Fibroblast of pulmonary artery (primary cell): ENCODE measurements around the gene HYI.

ENCODE experiments used
- DNase-seq: peaks from one replicate; pipeline ENCODE4 v3.0.0-alpha.2; 2010; ENCODE audit warnings: low read depth
- H3K4me3 ChIP-seq: replicated peaks from 2 replicates; pipeline ENCODE4 v1.5.1; 2011; ENCODE audit warnings: low read depth, mild to moderate bottlenecking, control low read depth, low read length, moderate library complexity
- CTCF ChIP-seq: IDR thresholded peaks from 2 replicates; pipeline ENCODE4 v1.5.1; 2011; ENCODE audit warnings: mild to moderate bottlenecking, control low read depth, low read length, inconsistent platforms; ENCODE audit errors: missing control alignments

The HYI gene

DNA sequence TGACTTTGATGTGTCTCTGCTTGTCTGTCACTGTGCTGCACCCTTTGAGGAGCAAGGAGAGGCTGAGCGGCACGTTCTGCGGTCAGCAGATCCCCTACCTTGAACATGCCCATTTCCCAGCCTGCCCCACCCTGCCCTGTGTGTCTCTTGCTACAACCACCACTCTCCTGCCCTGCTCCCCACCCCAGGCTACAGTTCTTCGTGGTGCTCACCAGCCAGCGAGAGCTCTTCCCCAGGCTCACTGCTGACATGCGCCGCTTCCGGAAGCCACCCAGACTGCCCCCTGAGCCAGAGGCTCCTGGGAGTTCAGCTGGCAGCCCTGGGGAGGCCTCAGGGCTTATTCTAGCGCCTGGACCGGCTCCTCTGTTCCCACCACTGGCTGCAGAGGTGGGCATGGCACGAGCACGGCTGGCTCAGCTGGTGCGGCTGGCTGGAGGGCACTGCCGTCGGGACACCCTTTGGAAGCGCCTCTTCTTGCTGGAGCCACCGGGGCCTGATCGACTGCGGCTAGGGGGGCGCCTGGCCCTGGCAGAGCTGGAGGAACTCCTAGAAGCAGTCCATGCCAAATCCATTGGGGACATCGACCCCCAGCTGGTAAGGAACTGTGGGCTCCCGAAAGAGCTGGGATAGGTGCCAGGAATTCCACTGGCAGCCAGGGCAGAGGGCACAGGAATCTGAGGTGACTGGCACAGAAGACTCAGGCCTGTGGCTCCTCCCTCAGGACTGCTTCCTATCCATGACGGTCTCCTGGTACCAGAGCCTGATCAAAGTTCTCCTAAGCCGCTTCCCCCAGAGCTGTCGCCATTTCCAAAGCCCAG, 5.6 kb downstream of the HYI start:
- no peak for DNase-seq
- no peak for TF ChIP-seq CTCF
- no peak overlapping the region for H3K4me3 ChIP-seq

DNA sequence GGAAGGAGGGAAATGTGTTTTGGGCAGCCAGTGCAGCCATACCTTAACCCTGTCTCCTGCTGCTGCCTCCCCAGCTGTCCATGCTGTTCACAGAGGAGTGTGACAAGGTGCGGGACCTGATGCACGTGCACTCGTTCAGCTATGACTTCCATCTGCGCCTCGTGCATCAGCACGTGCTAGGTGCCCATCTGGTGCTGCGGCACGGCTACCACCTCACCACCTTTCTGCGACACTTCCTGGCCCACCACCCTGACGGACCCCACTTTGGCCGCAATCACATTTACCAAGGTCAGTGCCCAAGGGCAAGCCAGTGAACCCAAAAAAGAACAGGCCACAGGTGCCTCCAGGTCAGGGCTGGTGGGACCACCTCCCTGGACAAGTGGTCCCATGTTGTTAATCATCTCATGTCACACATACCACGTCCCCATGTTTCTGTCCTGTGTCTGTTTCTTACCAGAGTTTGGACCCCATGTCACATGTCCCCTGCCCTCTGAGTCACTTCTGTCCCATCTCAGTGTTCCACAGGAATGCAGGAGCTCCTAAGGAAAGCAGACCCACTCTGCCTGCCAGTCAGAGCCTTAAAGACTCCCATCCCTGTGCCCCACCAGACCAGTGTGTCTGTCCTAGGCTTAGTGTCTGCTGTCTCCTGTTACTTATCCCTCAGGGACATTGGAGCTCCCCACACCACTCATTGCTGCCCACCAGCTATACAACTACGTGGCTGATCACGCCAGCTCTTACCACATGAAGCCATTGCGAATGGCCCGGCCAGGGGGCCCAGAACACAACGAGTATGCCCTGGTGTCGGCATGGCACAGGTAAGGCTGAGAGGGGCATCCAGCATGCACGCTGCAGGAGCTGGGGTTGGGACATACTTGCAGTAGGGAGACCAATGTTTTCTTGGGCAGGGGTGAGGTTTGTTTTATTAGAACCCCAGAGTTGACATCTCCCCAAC, 6.6 kb downstream of the HYI start:
- no peak for TF ChIP-seq CTCF
- no peak for DNase-seq
- H3K4me3 ChIP-seq, result no peak overlapping the region

DNA sequence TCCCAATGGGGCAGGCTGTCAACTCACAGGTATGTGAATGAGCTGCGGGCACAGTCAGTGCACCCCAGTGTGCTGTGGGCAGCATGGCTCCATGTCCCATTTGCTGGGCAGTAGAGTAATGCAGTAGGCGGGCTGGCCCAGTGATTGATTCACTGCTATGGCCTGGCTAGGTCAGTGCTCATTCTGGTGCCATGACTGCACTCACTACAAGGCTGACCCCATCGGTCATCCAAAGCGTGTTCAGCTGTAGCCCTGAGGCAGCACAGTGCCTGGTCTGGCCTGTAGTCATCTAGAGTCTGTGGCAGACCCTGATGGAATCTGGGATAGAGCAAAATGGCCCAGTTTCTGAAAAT, 7.4 kb downstream of the HYI start:
- no peak for TF ChIP-seq CTCF
- H3K4me3 ChIP-seq, result no peak overlapping the region
- DNase-seq, result no peak

DNA sequence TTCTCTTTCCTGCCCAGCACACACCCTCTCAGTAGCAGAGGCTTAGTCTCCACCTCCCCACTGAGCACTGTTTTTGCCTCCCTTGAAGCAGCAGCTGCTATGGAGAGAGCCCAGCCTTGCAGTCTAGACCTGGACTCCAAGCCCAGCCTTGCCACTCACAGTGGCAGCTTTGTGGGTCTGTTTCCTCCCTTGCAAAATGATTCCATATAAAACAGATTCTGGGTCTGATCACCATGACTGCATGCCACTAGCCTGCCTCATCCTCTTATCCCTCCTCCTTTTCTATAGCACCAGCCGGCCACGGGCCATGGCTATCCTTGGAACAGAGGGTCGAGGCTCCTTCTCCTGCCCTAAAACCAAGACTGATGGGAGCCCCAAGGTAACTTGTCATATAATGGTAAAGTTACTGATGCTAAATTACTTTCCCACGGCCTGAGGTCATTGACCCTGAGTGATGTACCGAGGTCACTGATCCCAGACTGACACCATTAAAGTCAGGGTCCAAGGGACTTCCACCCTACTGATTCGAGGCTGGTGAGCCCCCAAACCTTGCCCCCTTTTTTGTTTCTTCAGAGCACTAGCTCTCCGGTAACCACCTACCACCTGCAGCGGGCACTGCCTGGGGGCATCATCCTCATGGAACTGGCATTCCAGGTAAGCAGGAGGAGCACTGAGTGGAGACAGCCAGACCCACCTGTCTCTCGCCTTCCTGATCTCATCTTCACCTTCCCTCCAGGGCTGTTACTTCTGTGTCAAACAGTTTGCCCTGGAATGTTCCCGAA, 7.9 kb downstream of the HYI start:
- DNase-seq, result no peak
- H3K4me3 ChIP-seq, result no peak overlapping the region
- TF ChIP-seq CTCF, result no peak

- no peak for TF ChIP-seq CTCF
- no peak overlapping the region for H3K4me3 ChIP-seq
- DNase-seq, result no peak
Observed at GRCh38 chr1:43444836-43445235, 8.9 kb downstream of the HYI start.

DNA sequence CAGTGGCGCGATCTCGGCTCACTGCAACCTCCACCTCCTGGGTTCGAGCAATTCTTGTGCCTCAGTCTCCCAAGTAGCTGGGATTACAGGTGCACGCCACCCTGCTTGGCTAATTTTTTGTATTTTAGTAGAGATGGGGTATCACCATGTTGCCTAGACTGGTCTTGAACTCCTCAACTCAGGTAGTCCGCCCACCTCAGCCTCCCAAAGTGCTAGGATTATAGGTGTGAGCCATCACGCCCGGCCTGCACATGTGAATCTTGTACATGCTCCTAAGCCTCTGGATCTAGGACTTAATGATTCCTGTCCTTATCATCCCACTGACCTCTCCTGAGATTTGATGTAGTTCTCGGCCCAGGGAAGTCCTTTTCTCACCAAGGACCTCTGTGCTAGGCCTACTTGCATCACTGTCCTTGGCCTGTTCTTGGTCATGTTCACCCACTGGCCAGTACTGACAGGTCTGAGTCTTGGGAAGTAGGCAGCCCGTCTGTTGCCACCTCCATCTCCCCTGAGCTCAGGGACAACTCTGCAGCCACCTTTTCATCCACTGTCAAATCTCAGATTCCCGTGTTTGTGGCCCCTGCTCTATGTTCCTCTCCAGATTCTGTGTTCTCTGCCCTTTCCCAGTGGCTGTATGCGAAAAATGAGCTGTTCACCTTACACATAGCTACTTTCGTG, 9.4 kb downstream of the HYI start:
- H3K4me3 ChIP-seq, result no peak overlapping the region
- DNase-seq, result no peak
- no peak for TF ChIP-seq CTCF
